DND-41 (cell line): Measurements from ENCODE around the gene ECT2L.

Experiments
- CTCF ChIP-seq: IDR thresholded peaks from 2 replicates; pipeline ENCODE4 v1.5.1; 2012; ENCODE audit warnings: borderline replicate concordance, low read length, moderate library complexity, mild to moderate bottlenecking; ENCODE audit not compliant: poor library complexity, severe bottlenecking; ENCODE audit errors: extremely low read depth
- EZH2 ChIP-seq: IDR thresholded peaks from 3 replicates; pipeline ENCODE4 v1.6.1; 2012; ENCODE audit warnings: borderline replicate concordance, low read depth, mild to moderate bottlenecking, moderate library complexity, low read length, inconsistent platforms; ENCODE audit not compliant: severe bottlenecking

- TF ChIP-seq CTCF, result no peak
- no peak for TF ChIP-seq EZH2
These were observed 48.3 kb downstream of the ECT2L start for GRCh38 chr6:138844192-138844591.
